ENCODE data around the gene STKLD1.
"Not testable (repeated sequence)": the region's sequence is repeated elsewhere in the genome, so short reads cannot be mapped to it uniquely, and the experiment has no call there.

- TF ChIP-seq CTCF, POLR2A (IDR thresholded peaks at IDR 0.05): not testable (repeated sequence)
These were observed 1.1 kb downstream of the STKLD1 start for GRCh38 chr9:133377280-133377679.

Data from lower leg skin (tissue), 3 donors.